HL-60 (cell line): ENCODE measurements around the gene RAD1.

Experiments
- DNase-seq, 2 experiments: peaks; one replicate each; pipeline ENCODE4 v3.0.0-alpha.2; 2010 to 2020; ENCODE audit warnings: low read depth in 1 of 2, low spot score in 1 of 2
- H3K27ac ChIP-seq: fragments of 250-450 bp; sonication (Bioruptor Pico); replicated peaks from 2 replicates; pipeline ENCODE4 v1.5.1; 2020; ENCODE audit warnings: mild to moderate bottlenecking, moderate library complexity
- H3K27me3 ChIP-seq: fragments of 250-450 bp; sonication (Bioruptor Pico); 2 replicates; pipeline ENCODE4 v1.5.1; 2021; ENCODE audit warnings: mild to moderate bottlenecking, moderate library complexity; ENCODE audit not compliant: insufficient read depth, poor library complexity, severe bottlenecking
- H3K4me3 ChIP-seq: replicated peaks from 2 replicates; pipeline ENCODE4 v1.5.1; 2011; ENCODE audit warnings: mild to moderate bottlenecking, control low read depth, low read length; ENCODE audit not compliant: insufficient read depth
- CTCF ChIP-seq: IDR thresholded peaks from one replicate; pipeline ENCODE4 v1.5.1; 2011; ENCODE audit warnings: low read length, control low read depth, inconsistent platforms; ENCODE audit not compliant: insufficient read depth
- GABPA ChIP-seq: IDR thresholded peaks from 2 replicates; pipeline ENCODE4 v1.6.1; 2012; ENCODE audit warnings: low read depth
- POLR2AphosphoS5 ChIP-seq: IDR thresholded peaks from 2 replicates; pipeline ENCODE4 v1.6.1; 2012; ENCODE audit warnings: low read depth
- REST ChIP-seq: IDR thresholded peaks from 2 replicates; pipeline ENCODE4 v1.6.1; 2012; ENCODE audit warnings: low read depth; ENCODE audit not compliant: insufficient replicate concordance
- SPI1 ChIP-seq: IDR thresholded peaks from 2 replicates; pipeline ENCODE4 v1.6.1; 2012; ENCODE audit warnings: low read depth, mild to moderate bottlenecking, borderline replicate concordance

RAD1 gene

GRCh38 chr5:34900652-34901051, 14.7 kb downstream of the RAD1 start:
- no peak for DNase-seq
- Histone ChIP-seq H3K27ac (no peak overlapping the region), H3K27me3 (no peaks in the 10 kb centered on the region), H3K4me3 (no peak overlapping the region)
- TF ChIP-seq CTCF = no peak
- no peak for TF ChIP-seq REST
- no peak for TF ChIP-seq GABPA
- TF ChIP-seq POLR2AphosphoS5 = no peak
- no peak for TF ChIP-seq SPI1

- H3K27ac ChIP-seq = no peak overlapping the region
- DNase-seq = no peak
These were observed 16.2 kb downstream of the RAD1 start for GRCh38 chr5:34899066-34899465.

DNA sequence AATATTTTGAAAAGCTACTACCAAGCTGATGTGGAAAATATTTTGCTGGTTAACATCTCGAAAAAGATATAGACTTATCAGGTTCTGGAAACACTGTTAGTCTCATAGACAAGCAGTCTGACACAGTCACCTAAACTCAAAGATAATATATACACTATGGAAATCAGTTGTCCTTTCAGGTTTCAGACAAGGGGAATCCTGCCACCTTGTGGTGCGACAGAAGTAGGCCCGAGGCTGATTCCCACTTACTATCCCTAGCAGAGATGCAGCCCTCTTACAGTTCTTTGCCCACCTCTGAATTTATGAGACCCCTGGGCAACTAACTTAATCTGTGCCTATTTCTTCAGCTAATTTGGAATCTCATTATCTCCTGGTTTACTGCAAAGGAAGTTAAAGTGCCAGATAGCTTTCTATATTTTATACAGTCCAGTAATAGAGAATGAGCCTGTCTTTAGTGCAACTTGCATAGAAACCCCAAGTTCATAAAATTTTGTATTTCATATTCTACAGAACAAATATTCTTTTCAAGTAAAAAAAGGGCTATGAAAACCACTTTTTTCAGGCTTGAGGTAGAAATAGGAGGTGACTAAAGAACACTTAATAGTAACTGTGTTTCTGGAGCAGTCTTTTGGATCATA, 16.9 kb downstream of the RAD1 start:
- DNase-seq = peak in 1 of 2 experiments; percentile 53
- no peak overlapping the region for H3K27ac ChIP-seq
- no peaks in the 10 kb centered on the region for H3K27me3 ChIP-seq
- TF ChIP-seq POLR2AphosphoS5 (no peak), CTCF (peak; percentile 83)
- no peak overlapping the region for H3K4me3 ChIP-seq

More at GRCh38 chr5:34899066-34899465, 16.2 kb downstream of the RAD1 start:
- no peak overlapping the region for H3K4me3 ChIP-seq
- H3K27me3 ChIP-seq = no peaks in the 10 kb centered on the region
- TF ChIP-seq SPI1 (no peak), POLR2AphosphoS5 (no peak)

DNA sequence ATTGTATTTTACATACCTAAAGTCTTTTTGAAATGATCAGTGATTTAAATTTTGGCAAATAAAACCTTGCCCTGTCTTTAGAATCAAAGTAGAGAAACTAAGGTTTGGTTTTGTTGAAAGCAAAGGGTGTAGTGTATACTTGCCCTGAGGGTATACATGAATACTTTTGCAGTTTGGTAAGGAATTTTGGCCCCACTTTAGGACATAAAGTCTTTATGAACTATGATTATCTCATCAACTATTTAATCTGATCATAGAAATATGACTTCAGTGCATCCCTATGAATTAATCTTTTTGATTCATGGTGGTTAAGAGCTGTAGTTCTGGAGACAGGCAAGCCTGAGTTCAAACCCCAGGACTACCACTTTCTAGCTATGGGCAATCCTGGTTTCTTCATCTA, 17.7 kb downstream of the RAD1 start:
- DNase-seq = no peak
- Histone ChIP-seq H3K27me3 (no peaks in the 10 kb centered on the region), H3K27ac (no peak overlapping the region), H3K4me3 (no peak overlapping the region)
- TF ChIP-seq POLR2AphosphoS5 = no peak
- no peak for TF ChIP-seq CTCF
- TF ChIP-seq REST = no peak
- no peak for TF ChIP-seq GABPA
- no peak for TF ChIP-seq SPI1
